Measurements from ENCODE around the gene GATA5. TPM values are rescaled to one million over a fixed set of nuclear protein-coding genes. Genes with fewer than 3 reads are reported as not detected.

GATA5 gene
- total and polyA plus RNA-seq, 10 donors: 0.02 to 0.19 (median 0.13) TPM; not detected in 7

DNA sequence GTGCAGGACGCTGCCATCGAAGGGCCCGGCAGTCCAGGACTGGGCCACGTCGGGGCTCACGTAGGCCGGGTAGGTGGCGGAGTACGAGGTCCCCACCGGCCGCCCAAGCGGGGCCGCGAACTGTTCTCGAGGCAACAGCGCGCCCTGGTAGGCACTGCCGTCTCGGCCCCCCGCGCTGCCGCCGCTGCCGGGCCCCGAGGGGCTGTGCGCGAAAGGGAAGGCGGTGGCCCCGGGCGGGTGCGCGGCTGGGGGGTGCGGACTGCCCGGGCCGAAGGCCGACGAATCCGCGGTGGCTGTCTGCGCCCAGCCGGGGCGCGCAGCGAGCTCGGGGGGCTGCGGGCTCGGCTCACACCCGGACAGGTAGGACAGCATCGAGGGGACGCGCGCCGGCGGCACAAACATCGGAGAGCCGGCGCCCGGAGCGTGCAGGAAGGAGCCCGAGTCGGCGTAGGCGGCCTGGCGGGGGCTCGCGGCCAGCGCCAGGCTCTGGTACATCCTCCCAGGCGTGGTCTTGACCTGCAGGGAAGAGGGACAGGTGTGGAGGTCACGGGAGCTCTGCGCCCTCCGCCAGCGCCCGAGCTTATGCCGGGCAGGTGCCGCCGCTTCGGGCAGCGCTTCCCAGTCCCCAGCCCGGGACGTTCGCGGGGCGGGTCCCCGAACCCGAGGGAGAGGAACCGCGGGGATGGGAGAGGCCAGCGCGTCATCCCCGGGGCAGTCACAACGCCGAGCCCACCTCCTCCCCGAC is 596 bp downstream of the GATA5 start:
- intact Hi-C loops (cut with DNase I; ENCODE audit: low total_unique reads): no loop called here

DNA sequence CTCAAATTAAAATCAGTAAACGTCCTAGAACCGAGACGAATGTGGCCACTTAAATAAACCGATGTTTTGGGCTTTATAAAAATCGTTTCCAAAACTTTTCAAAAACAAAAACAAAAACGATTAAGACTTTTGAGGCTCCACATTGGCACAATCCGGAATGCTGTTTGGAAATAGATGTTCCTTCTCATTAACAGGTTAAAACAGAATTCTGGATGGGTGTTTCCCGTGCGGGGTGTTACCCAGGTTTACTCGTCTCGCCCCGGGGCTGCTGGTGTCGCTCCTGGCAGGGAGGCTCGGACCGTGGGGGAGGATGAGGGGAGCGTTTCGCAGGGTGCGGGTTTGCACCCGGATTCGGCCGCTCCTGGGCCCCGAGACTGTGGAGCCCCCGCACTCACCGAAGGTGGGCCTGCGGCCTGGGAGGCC is 1.2 kb downstream of the GATA5 start:
- intact Hi-C loops (cut with DNase I; ENCODE audit: low total_unique reads): no loop called here
- WGBS, 5 donors: 8 to 10% (median 9%) methylated on average over 25 of the region's 25 CpGs
- no peak overlapping the region for H3K27ac ChIP-seq

More for the DNA sequence above, 596 bp downstream of the GATA5 start:
- H3K27me3 ChIP-seq (replicated peaks in 1 of 7): peaks cover 3 to 100% (median 76%) of the 10 kb centered on the region in 7 donors
- H3K27ac ChIP-seq: no peak overlapping the region
- no peaks in the 10 kb centered on the region for H3K9me3 ChIP-seq
- H3K4me1 ChIP-seq: peaks cover 10 to 34% (median 27%) of the 10 kb centered on the region in 6 donors
- 5 to 6% (median 5%) methylated on average over 27 to 93 of the region's 93 CpGs for WGBS, 5 donors
- TF ChIP-seq POLR2A (IDR thresholded peaks at IDR 0.05) (no peak), POLR2AphosphoS5 (IDR thresholded peaks at IDR 0.05) (no peak)
- TF ChIP-seq, protein P1, sequence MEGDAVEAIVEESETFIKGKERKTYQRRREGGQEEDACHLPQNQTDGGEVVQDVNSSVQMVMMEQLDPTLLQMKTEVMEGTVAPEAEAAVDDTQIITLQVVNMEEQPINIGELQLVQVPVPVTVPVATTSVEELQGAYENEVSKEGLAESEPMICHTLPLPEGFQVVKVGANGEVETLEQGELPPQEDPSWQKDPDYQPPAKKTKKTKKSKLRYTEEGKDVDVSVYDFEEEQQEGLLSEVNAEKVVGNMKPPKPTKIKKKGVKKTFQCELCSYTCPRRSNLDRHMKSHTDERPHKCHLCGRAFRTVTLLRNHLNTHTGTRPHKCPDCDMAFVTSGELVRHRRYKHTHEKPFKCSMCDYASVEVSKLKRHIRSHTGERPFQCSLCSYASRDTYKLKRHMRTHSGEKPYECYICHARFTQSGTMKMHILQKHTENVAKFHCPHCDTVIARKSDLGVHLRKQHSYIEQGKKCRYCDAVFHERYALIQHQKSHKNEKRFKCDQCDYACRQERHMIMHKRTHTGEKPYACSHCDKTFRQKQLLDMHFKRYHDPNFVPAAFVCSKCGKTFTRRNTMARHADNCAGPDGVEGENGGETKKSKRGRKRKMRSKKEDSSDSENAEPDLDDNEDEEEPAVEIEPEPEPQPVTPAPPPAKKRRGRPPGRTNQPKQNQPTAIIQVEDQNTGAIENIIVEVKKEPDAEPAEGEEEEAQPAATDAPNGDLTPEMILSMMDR (IDR thresholded peaks at IDR 0.05 in 8 of 11, conservative IDR thresholded peaks at IDR 0.05 in 3 of 11): no peak
- no peak for DNase-seq
- peak overlapping the region in 7 of 8 donors; percentile 3 to 61 (median 21) for H3K4me3 ChIP-seq
- H3K36me3 ChIP-seq: no peaks in the 10 kb centered on the region

DNA sequence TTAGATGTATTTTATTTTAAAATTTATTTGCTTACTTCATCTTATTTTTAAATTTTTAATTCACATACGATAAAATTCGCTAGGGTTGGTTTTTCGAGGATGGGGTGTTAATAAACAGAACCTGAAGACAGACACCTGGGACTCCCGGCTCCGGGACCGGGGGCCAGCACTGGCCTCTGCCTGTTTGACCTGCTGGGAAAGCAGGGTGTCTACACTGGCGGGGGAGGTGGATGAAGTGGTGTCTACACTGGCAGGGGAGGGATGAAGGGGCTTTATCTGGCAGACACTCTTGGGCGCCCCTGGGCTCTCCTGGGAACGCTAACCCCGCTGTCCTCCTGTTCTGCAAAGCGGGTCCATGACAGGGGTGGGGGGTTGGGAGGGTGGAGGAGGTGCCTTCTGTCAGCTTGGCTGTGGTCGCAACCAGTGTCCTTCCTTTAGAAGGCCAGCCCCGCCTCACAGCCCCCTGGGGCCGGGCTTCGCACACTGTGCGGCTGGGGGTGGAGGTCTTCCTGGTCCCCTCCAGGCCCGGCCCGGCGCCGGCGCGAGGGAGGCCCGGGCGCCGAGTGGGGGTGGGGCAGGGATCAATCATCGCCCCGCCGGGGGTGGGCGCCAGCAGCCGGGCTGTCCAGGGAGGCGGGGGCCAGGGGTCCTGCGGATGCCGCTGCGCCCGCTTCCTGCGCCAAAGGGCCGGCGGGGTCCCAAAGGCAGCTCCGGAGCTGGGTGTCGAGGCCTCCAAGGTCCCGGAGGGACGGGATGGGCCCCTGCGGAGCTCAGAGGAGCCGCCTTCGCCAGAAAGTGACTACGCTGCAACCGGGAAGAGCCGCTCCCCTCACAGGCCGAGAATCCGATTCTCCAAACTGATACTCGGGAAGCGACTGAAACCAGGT is 1.8 kb downstream of the GATA5 start:
- intact Hi-C loops (cut with DNase I; ENCODE audit: low total_unique reads): no loop called here
- H3K27ac ChIP-seq: no peak overlapping the region

More for the DNA sequence above, 1.2 kb downstream of the GATA5 start:
- Histone ChIP-seq H3K4me1 (peaks cover 10 to 33% (median 27%) of the 10 kb centered on the region in 6 donors), H3K4me3 (peak overlapping the region in 2 of 8 donors; percentile 28 to 61), H3K27me3 (replicated peaks in 1 of 7) (peaks cover 3 to 100% (median 80%) of the 10 kb centered on the region in 7 donors), H3K36me3 (no peaks in the 10 kb centered on the region), H3K9me3 (no peaks in the 10 kb centered on the region)
- TF ChIP-seq POLR2A (IDR thresholded peaks at IDR 0.05): no peak
- TF ChIP-seq, protein P1 (IDR thresholded peaks at IDR 0.05 in 8 of 11, conservative IDR thresholded peaks at IDR 0.05 in 3 of 11): no peak
- no peak for DNase-seq

More for the DNA sequence above, 1.8 kb downstream of the GATA5 start:
- TF ChIP-seq, protein P1 (IDR thresholded peaks at IDR 0.05 in 8 of 11, conservative IDR thresholded peaks at IDR 0.05 in 3 of 11): peak in 1 of 11 experiments; percentile 13
- TF ChIP-seq POLR2AphosphoS5 (IDR thresholded peaks at IDR 0.05): no peak
- Histone ChIP-seq H3K27me3 (replicated peaks in 1 of 7) (peaks cover 3 to 100% (median 80%) of the 10 kb centered on the region in 7 donors), H3K9me3 (no peaks in the 10 kb centered on the region), H3K4me3 (no peak overlapping the region), H3K36me3 (no peaks in the 10 kb centered on the region), H3K4me1 (peaks cover 10 to 33% (median 27%) of the 10 kb centered on the region in 6 donors)
- 12 to 29% (median 18%) methylated on average over 32 to 52 of the region's 52 CpGs for WGBS, 5 donors
- no peak for DNase-seq

All from spleen (tissue), 11 donors.